Measurements from ENCODE around the gene CREBBP.
"Not testable (repeated sequence)": the region's sequence is repeated elsewhere in the genome, so short reads cannot be mapped to it uniquely, and the experiment has no call there.

The CREBBP gene

DNA sequence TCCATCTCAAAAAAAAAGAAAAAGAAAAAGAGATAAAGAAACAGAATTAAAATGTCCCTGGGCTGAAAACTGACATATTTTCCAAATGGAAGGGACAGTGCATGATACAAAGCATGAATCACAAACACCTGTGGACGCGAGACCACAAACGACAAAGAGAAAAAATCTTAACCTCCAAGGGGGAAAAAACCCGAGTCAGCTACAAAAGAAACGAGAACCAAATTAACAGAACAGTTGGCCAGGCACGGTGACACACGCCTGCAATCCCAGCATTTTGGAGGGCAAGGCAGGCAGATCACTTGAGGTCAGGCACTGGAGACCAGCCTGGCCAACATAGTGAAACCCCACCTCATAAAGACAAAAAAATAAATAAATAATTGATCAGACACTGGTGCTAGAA is 165.1 kb downstream of the CREBBP start:
- DNase-seq (ENCODE audit: low read depth, low spot score) = no peak

DNA sequence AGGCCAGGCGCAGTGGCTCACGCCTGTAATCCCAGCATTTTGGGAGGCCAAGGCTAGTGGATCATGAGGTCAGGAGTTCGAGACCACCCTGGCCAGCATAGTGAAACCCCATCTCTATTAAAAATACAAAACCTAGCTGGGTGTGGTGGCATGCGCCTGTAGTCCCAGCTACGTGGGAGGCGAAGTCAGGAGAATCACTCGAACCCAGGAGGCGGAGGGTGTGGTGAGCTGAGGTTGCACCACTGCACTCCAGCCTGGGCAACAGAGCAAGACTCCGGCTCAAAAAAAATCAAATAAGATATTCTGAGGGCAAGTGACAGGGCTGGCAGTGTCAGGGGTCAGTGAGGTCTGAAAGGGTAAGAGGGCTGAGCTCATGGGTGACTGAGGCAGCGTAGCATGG is 166.1 kb downstream of the CREBBP start:
- not testable (repeated sequence) for DNase-seq (ENCODE audit: low read depth, low spot score)

DNA sequence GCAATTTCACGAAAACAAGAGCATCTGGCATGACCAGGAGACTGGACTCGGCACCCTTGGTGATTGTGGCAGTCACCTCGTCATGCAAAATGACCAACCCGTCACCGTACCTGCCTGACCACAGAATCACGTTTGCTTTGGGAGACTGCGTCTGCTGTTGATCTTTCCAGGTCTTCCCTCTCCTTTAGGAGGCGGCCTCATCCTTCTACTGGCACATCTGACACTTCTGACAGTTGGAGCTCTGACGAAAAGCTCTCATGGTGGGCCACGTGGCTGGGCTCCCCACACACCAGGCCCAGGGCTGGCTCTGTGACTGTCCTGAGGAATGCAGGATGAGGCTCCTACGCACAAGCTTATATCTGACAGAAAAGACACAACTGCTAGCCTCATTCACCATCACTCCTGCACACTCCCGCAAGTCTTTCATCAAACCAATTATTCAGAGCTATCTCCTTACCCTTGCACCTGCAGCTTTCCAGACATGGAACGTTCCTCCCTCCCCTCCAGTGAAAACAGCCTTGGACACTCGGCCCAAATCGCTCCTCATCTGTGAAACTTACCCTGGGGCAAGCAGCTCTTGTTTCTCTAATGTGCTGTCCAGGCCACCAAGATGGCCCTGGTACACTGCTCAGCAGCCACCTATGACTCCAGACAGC is 166.8 kb downstream of the CREBBP start:
- no peak for DNase-seq (ENCODE audit: low read depth, low spot score)

DNA sequence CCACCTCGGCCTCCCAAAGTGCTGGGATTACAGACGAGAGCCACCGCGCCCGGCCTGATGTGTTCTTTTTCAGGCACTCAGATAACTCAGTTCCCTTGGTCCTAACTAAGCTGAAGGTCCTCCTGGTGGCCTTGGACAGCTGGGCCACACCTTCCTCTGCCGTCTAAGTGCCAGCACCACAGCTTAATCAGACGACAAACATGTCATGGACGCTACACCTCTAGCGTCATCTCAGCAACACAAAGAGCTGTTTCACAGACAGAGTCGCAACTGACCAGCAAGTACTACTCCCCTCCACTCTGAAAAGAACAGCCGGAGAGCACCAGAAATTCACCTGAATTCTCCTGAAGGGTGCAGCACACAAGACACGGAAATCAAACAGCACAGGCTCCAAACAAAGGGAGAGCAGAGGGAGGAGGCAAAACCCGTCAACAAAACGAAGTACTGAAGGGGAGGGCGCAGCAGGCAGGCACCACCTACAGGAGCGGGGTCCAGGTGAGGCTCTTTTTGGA is 167.6 kb downstream of the CREBBP start:
- no peak for DNase-seq (ENCODE audit: low read depth, low spot score)

DNA sequence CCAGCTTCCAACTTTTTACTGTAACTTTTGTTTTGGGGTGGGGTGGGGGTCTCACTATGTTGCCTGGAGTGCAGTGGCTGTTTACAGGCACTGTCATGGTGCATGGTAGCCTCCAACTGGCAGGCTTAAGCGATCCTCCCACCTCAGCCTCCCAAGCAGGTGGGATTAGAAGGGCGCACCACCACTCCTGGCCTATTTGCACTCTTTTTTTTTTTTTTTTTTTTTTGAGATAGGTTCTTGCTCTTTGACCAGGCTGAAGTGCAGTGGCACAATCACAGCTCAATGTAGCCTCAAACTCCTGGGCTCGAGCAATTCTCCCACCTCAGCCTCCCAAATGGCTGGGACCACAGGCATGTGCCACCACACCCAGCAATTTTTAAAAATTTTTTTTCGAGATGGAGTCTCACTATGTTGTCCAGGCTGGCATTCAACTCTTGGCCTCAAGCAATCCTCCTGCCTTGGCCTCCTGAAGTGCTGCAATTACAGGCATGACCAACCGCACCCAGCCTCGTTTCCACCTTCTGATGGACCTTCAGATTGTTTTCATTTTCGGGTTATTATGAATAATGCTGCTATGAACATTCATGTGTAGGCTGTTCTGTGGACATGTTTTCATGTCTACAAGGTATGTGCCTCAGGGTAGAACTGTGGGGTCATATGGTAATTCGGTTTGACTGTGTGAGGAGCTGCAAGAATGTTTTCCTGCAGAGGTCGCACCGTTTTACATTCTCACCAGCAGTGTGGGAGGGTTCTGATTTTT is 174.1 kb downstream of the CREBBP start:
- no peak for DNase-seq (ENCODE audit: low read depth, low spot score)

DNA sequence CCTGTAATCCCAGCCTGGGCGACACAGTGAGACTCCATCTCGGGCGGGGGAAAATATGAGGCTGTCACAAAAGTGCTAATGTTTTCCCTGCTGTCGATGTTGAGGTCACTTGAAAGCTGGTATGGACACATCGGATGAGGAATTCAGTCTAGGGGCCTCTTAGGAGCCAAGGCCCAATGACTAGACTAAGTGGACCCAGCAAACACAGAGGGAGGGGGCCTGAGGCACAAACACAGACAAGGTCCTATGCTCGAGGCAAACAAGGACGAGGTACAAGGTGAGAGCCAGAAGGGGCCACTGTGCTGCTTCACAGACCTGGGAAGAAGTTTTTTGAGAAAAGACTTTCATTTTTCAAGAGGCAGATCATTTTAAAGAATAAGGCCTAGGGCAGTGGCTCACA is 178.4 kb downstream of the CREBBP start:
- no peak for DNase-seq (ENCODE audit: low read depth, low spot score)

DNA sequence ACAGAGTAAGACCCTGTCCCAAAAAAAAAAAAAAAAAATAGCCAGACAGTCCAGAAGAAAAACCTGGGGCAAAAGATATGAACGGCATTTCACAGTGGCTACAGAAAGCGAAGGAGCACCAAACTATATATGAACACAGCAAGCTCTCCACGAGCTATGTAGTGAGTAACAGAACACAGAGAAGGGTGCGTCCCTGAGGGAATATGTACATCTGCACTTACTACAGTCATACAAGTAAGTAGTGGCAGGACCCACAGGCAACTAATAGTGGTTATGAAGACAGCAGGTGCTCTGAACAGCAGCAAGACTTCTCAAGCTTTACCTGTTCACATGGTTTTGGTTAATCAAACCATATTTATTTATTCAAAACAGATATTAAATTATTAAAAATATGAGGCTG is 179.0 kb downstream of the CREBBP start:
- DNase-seq (ENCODE audit: low read depth, low spot score) = no peak

DNA sequence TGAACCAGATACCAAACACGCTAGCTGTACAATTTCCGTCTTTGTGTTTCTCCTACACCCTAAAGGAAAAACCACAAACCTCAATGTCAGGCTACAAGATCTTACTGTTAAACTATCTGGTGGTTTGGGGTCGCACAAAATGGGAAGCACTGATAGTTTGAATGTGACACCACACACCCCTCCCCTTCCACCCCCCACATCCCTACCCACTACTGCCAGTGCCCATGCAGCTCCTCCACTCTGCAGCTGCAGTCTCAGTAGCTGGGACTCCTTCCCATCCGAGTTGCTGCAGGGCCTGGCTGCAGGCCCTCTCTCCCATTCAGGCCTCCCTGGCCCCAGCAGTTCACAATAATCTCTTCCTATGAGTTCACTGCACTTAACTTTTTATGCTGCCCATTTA is 181.6 kb downstream of the CREBBP start:
- DNase-seq (ENCODE audit: low read depth, low spot score) = no peak

DNA sequence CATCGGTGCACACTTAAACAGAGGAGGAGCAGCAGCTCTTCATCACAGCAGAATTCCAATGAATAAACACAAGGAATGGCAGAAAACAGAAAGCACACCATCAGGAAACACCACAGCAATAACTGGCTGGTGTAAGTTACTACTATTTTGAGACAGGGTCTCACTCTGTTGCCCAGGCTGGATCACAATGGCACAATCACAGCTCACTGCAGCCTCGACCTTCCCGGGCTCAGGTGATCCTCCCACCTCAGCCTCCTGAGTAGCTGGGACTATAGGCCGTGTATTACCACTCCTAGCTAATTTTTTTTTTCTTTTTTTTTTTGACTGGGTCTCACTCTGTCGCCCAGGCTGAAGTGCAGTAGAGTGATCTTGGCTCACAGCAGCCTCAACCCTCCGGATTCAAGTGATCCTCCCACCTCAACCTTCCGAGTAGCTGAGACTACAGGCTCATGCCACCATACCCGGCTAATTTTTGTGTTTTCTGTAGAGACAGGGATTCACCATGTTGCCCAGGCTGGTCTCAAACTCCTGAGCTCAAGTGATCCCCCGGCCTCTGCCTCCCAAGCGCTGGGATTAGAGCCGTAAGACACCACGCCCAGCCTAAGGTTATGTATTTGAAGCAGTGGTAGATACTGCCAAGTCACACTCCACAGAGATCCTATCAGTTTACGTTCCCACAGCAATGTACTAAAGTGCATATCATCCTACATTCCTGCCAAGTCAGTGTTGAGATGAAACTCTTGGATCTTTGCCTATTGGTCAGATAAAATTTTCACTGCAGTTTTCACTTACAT is 183.9 kb downstream of the CREBBP start:
- no peak for DNase-seq (ENCODE audit: low read depth, low spot score)

DNA sequence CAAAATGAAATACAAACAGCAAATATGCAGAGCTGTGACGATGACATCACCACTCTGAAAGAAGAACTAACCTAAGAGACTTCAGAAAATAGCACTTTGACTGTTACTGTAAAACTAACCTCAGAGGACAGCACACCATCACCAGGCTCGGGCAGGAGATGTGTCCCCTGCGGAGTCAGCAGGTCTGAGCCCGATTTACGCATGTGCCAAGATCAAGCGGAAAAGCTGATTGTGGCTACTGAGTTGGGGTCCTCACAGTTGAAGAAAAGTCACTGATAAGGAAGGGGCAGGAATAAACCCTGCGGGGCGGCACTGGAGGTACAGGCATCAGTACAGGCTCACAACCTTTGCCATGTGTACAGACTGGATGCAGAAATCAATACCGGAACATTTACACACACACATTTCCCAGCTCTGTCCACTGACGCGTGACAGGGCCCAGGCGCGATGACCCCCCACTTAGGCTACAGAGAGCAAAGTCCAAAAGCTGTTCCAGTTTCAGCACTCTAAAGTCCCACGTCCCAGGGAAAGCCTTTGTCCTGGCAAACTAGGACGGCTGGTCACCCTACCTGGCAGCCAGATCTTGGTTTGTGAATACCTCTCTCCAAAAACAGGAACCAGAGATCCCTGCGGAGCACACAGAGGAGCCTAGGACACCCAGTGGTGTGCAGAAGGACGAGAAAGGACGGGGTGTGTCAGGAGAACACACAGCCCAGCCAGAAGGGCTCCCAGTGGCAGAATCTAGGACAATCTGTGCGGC is 184.7 kb downstream of the CREBBP start:
- DNase-seq (ENCODE audit: low read depth, low spot score) = no peak

DNA sequence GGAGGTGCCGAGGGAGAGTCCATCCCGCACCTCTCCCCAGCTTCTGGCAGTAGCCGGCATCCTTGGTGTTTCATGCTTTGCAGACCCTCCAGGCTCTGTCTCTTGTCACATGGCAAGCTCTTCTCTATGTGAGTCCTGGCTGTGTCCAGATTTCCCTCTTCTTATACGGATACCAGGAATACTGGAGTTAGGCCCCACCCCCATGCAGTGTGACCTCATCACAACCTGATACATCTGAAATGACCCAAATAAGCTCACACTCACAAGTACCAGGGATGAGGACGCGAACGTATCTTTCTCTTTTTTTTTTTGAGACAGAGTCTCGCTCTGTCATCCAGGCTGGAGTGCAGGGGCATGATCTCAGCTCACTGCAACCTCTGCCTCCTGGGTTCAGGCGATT is 186.5 kb downstream of the CREBBP start:
- no peak for DNase-seq (ENCODE audit: low read depth, low spot score)

DNA sequence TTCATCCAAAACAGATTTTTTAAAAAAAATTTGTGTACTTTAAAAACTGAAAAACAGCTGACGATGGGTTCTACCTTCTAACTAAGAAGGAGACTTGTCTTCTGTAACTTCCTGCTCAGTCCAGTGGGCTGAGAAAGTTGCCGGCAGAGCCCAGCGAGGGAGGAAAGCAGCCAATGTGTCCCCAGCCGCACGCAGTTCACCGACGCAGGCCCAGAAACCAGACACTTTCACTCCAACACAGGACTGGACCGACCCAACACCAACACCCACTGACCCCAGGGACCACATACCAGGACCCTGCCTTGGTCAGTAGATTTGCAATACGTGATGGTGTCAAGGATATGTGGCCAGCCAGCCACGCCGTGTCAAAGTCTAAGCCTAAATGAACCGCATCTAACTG is 188.8 kb downstream of the CREBBP start:
- DNase-seq (ENCODE audit: low read depth, low spot score) = no peak

DNA sequence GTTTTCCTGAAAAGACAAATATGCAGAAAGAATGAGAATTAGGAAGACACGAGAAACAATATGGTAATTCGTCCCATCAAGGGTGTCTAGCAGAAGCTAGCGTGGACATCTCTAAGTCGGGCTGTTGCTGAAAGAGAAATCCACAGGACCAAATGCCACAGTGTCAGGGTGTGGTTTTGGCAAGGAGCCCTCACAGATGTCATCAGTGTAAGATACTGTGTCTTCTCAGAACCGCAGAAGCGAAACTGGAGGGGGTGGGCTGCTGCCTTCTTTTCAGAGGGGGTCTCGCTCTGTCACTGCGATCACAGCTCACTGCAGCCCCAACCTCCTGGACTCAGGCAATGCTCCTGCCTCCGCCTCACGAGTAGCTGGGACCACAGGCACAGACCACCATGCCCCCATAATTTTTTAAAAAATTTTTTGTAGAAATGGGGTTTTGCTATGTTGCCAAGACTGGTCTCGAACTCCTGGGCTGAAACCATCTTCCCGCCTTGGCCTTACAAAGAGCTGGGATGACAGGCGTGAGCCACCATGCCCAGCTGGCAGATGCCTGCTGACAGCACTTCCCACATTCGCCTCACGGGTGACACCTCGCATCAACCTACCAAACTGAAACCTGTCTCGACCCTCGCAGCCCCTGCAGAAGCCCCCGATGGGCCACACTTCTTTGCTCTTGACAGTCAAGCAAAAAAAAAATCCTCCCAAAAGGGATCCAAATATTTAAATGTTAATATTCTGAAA is 189.4 kb downstream of the CREBBP start:
- no peak for DNase-seq (ENCODE audit: low read depth, low spot score)

DNA sequence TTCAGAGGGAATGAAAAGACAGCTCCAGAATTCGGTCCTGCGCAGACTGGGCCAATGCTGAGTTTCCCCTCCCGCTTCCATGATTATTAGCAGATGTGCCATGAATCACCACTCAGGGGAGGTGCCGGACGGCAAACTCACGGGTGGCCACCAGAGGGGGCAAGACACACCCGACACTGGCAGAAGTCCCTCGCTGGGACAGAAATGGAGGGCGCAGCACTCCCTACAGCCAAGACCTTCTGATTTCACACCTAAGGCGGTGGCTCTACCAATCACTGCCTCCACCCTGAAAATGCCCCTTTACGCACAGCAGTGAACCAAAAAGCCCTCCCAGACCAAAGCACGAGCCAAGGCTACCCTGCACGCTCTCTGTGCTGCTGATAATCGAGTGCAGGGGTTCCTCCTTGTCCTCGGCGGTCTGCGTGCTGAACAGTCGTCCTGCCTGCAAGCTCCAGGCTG is 190.0 kb downstream of the CREBBP start:
- DNase-seq (ENCODE audit: low read depth, low spot score) = peak; percentile 58

DNA sequence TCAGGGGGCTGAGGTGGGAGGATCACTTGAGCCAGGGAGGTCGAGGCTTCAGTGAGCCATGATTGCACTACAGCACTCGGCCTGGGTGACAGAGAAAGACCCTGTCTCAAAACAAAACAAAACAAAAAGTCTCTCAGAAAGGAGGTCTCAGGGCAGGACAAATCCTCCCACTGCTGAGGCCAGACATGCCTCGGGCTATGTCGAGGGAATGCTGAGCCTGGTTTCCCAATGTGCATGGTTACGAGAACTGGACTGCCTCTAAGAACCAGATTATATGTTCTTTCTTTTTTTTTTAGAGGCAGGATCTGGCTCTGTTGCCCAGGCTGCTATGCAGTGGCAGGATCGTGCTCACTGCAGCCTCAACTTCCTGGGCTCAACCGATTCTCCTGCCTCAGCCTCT is 190.8 kb downstream of the CREBBP start:
- DNase-seq (ENCODE audit: low read depth, low spot score) = no peak

DNA sequence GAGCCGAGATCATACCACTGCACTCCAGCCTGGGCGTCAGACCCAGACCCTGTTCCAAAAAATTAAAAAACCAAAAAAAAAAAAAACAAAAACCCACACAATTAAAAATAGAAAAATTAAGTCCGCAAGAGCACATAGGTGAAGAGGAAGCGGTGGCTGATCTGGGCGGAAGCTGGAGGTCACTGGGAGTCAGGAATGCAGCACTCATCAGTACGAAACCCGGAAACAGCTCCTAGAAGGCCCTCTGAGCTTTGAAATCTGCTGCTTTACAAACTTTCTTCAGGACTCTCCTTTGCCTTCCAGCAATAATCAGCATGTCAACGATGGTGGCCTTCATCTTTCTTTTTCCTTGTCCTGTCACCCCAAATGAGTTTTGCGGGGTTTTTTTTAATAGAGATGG is 192.7 kb downstream of the CREBBP start:
- DNase-seq (ENCODE audit: low read depth, low spot score) = no peak

DNA sequence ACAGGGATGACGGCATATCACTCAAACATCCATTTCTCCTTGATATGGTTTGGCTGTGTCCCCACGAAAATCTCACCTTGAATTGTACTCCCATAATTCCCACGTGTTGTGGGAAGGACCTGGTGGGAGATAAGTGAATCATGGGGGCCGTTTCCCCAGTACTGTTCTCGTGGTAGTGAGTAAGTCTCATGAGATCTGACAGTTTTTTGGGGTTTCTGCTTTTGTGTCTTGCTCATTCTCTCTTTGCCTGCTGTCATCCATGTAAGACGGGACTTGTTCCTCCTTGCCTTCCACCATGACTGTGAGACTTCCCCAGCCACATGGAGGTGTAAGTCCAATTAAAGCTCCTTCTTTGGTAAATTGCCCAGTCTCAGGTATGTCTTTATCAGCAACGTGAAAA is 193.5 kb downstream of the CREBBP start:
- no peak for DNase-seq (ENCODE audit: low read depth, low spot score)

DNA sequence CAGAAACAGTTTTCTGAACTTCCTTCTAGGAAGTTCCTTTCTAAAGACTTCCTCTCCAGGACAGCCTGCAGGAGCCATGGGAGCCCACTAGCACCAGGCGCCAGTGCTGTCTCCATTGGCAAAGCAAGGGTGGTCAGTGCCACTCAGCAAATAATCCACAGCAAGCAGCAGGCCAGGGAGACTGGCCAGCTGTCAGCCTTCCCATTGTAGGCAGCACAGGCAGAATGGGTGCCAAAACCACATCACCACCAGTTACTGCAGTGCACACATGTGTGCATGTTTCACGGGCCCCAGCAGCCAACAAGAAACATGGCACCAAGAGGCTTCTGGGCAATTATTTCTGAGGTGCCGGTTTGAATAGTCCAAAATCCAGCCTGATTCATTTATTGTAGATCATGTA is 199.3 kb downstream of the CREBBP start:
- DNase-seq (ENCODE audit: low read depth, low spot score) = no peak

DNA sequence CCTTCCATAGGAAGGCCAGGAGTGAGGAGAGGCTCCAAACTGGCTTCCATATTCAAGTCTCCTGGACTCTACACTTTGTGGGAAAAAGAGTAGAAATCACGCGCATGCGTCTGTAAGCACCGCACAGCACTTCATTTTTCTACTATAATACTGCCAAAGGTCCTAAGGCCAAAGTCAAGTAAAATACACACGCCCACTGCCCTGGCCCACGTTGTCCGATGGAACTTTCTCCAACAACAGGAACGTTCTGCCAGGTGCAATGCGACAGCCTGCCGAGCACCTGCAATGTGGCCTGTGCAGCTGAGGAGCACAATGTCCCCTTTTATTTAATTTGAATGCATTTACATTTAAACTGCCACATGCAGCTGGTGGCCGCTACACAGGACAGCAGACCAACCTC is 202.5 kb downstream of the CREBBP start:
- DNase-seq (ENCODE audit: low read depth, low spot score) = no peak

DNA sequence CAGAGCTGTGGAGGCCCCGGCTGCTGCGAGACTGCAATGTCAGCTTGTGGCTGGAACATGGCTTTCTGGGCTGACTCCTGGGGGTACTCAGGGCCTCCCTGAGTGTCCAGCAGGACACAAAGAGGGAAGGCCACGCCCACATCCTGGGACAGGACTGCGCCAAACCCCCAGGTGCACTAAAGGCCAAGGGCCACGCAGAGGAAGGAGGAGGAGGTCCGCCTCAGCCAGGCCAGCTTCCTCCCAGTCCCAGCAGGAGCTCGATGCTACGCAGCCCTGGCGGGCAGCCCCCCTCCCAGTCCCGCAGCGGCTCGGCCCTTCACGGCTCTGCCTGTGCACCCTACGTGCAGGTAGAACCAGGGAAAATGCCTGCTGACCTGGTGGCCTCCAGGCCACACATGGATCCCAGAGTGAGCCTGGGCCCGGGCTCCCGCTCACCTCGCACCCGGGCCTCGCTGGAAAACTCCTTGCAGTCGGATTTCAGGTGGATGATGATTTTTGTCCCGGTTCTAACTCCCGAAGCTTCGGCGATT is 204.8 kb downstream of the CREBBP start:
- no peak for DNase-seq (ENCODE audit: low read depth, low spot score)
